Fibroblast of lung (primary cell): Measurements from ENCODE around the gene EPHA8. TPM values are rescaled to one million over a fixed set of nuclear protein-coding genes. Genes with fewer than 3 reads are reported as not detected.

Experiments
- DNase-seq, 2 donors: peaks; one replicate each; pipeline versions ENCODE4 v3.0.0 to v3.0.0-alpha.2; 2010; ENCODE audit warnings: low read depth in 2 of 2
- H2AFZ ChIP-seq: 2 replicates; pipeline ENCODE4 v1.5.1; 2012; ENCODE audit warnings: low read length, control low read depth, inconsistent platforms
- H3K27ac ChIP-seq: 2 replicates; pipeline ENCODE4 v1.5.1; 2011; ENCODE audit warnings: low read length, control low read depth; ENCODE audit not compliant: insufficient read depth
- H3K27me3 ChIP-seq: 2 replicates; pipeline ENCODE4 v1.5.1; 2011; ENCODE audit warnings: mild to moderate bottlenecking, low read length; ENCODE audit not compliant: control insufficient read depth, insufficient read depth
- H3K36me3 ChIP-seq: 2 replicates; pipeline ENCODE4 v1.5.1; 2011; ENCODE audit warnings: low read length; ENCODE audit not compliant: control insufficient read depth, insufficient read depth
- H3K4me1 ChIP-seq: 2 replicates; pipeline ENCODE4 v1.5.1; 2011; ENCODE audit warnings: low read length; ENCODE audit not compliant: control insufficient read depth, insufficient read depth; ENCODE audit errors: extremely low read depth
- H3K4me2 ChIP-seq: 2 replicates; pipeline ENCODE4 v1.5.1; 2011; ENCODE audit warnings: low read length, control low read depth; ENCODE audit not compliant: insufficient read depth; ENCODE audit errors: extremely low read depth
- H3K4me3 ChIP-seq, 4 experiments: fragments of 200-600 bp in 1 of 4; sonication (generic) in 1 of 4; replicated peaks in 1 of 4; 2 replicates each; pipeline ENCODE4 v1.5.1; 2011 to 2016; ENCODE audit warnings: low read length in 4 of 4, low read depth in 3 of 4, mild to moderate bottlenecking in 3 of 4, control low read depth in 2 of 4, inconsistent platforms in 1 of 4, mixed read lengths in 1 of 4; ENCODE audit not compliant: insufficient read depth in 1 of 4; ENCODE audit errors: control extremely low read depth in 1 of 4
- H3K79me2 ChIP-seq: 2 replicates; pipeline ENCODE4 v1.5.1; 2012; ENCODE audit warnings: mild to moderate bottlenecking, low read length, inconsistent platforms; ENCODE audit not compliant: control insufficient read depth, insufficient read depth
- H3K9ac ChIP-seq: 2 replicates; pipeline ENCODE4 v1.5.1; 2011; ENCODE audit warnings: mild to moderate bottlenecking, low read length, control low read depth; ENCODE audit not compliant: insufficient read depth
- H3K9me3 ChIP-seq: 2 replicates; pipeline ENCODE4 v1.5.1; 2012; ENCODE audit warnings: low read depth, low read length; ENCODE audit not compliant: control insufficient read depth, insufficient read depth
- H4K20me1 ChIP-seq: 2 replicates; pipeline ENCODE4 v1.5.1; 2011; ENCODE audit warnings: low read length; ENCODE audit not compliant: control insufficient read depth, insufficient read depth; ENCODE audit errors: extremely low read depth
- CTCF ChIP-seq, 2 donors: IDR thresholded peaks in 1 of 2; conservative IDR thresholded peaks in 1 of 2; 1 replicate in 1 of 2; 2 replicates in 1 of 2; pipeline ENCODE4 v1.5.1; 2011 to 2012; ENCODE audit warnings: low read length in 2 of 2, control low read depth in 1 of 2, inconsistent platforms in 1 of 2, low read depth in 1 of 2, mild to moderate bottlenecking in 1 of 2
- EZH2 ChIP-seq: IDR thresholded peaks from 2 replicates; pipeline ENCODE4 v1.5.1; 2012; ENCODE audit warnings: low read length, control low read depth, mild to moderate bottlenecking; ENCODE audit errors: missing control alignments
- polyA plus RNA-seq, 2 donors: library from polyadenylated mRNA; depleted of rRNA in 1 of 2; stranded (reverse) in 1 of 2; unstranded in 1 of 2; fragments of >200 nt; gene quantifications; 2 replicates each; pipeline ENCODE4 v1.2.1, GENCODE V29; 2011 to 2012; ENCODE audit warnings: missing spikeins in 1 of 2
- total RNA-seq: library from RNA; depleted of rRNA; stranded (reverse); fragments of >200 nt; gene quantifications from 2 replicates; pipeline ENCODE4 v1.2.1, GENCODE V29; 2014

EPHA8 gene
- total and polyA plus RNA-seq, 2 donors (not counting 1 experiment from before 2014, with no cell fraction given) = not detected

- DNase-seq = no peak
- TF ChIP-seq EZH2 = no peak
- TF ChIP-seq CTCF (conservative IDR thresholded peaks at IDR 0.05 in 1 of 2, IDR thresholded peaks at IDR 0.05 in 1 of 2; ENCODE audit: low read depth in 1 of 2, low read length in 2 of 2) = no peak
- Histone ChIP-seq H3K36me3 (no peaks in the 10 kb centered on the region), H3K9ac (no peak overlapping the region), H4K20me1 (no peaks in the 10 kb centered on the region), H3K9me3 (no peaks in the 10 kb centered on the region), H3K4me1 (no peaks in the 10 kb centered on the region), H3K27ac (no peak overlapping the region), H3K79me2 (no peaks in the 10 kb centered on the region), H2AFZ (no peak overlapping the region), H3K4me2 (no peak overlapping the region), H3K4me3 (no peak overlapping the region), H3K27me3 (peaks cover 7% of the 10 kb centered on the region)
These were observed 43.9 kb downstream of the EPHA8 start for GRCh38 chr1:22607154-22607553.

GRCh38 chr1:22608361-22608760 is 45.1 kb downstream of the EPHA8 start:
- H3K9ac ChIP-seq = no peak overlapping the region
- H3K36me3 ChIP-seq = no peaks in the 10 kb centered on the region
- no peak overlapping the region for H3K4me2 ChIP-seq
- H3K9me3 ChIP-seq = no peaks in the 10 kb centered on the region
- no peak for DNase-seq
- H3K27ac ChIP-seq = no peak overlapping the region
- H3K27me3 ChIP-seq = peaks cover 7% of the 10 kb centered on the region
- H4K20me1 ChIP-seq = no peaks in the 10 kb centered on the region
- no peak for TF ChIP-seq EZH2
- TF ChIP-seq CTCF (conservative IDR thresholded peaks at IDR 0.05 in 1 of 2, IDR thresholded peaks at IDR 0.05 in 1 of 2; ENCODE audit: low read depth in 1 of 2, low read length in 2 of 2) = no peak
- no peak overlapping the region for H3K4me3 ChIP-seq
- H3K79me2 ChIP-seq = no peaks in the 10 kb centered on the region
- no peaks in the 10 kb centered on the region for H3K4me1 ChIP-seq
- H2AFZ ChIP-seq = no peak overlapping the region

- H3K9ac ChIP-seq = no peak overlapping the region
- no peak overlapping the region for H2AFZ ChIP-seq
- no peak overlapping the region for H3K4me2 ChIP-seq
- H3K4me3 ChIP-seq = no peak overlapping the region
- peaks cover 2% of the 10 kb centered on the region for H3K27me3 ChIP-seq
- H3K79me2 ChIP-seq = no peaks in the 10 kb centered on the region
- no peaks in the 10 kb centered on the region for H3K9me3 ChIP-seq
- no peaks in the 10 kb centered on the region for H3K36me3 ChIP-seq
- TF ChIP-seq CTCF (conservative IDR thresholded peaks at IDR 0.05 in 1 of 2, IDR thresholded peaks at IDR 0.05 in 1 of 2; ENCODE audit: low read depth in 1 of 2, low read length in 2 of 2) = no peak
- no peak for TF ChIP-seq EZH2
- H4K20me1 ChIP-seq = no peaks in the 10 kb centered on the region
- H3K27ac ChIP-seq = no peak overlapping the region
- no peak for DNase-seq
- H3K4me1 ChIP-seq = no peaks in the 10 kb centered on the region
These were observed 46.0 kb downstream of the EPHA8 start for GRCh38 chr1:22609291-22609690.
